Gastrocnemius medialis (tissue), 4 donors: ENCODE results near the gene APOL2. TPM values are rescaled to one million over a fixed set of nuclear protein-coding genes. Genes with fewer than 3 reads are reported as not detected.
"Not testable (repeated sequence)": the region's sequence is repeated elsewhere in the genome, so short reads cannot be mapped to it uniquely, and the experiment has no call there.

Experiments
- ATAC-seq, 2 donors: fragments of 150-250 bp; one replicate each; pipeline ENCODE4 v1.9.1; 2016
- DNase-seq, 2 donors: peaks; one replicate each; pipeline ENCODE4 v3.0.0-alpha.2; 2019
- H3K27ac ChIP-seq, 4 donors: fragments of 200-600 bp; sonication (generic); 1 replicate in 1 of 4; 2 replicates in 3 of 4; pipeline ENCODE4 v1.5.1; 2016 to 2018; ENCODE audit warnings: mild to moderate bottlenecking in 2 of 4, moderate library complexity in 1 of 4
- H3K27me3 ChIP-seq, 3 donors: fragments of 200-600 bp; sonication (generic) in 2 of 3; 1 replicate in 1 of 3; 2 replicates in 2 of 3; pipeline versions ENCODE4 v1.5.1 to v1.6.0; 2016 to 2019; ENCODE audit warnings: mild to moderate bottlenecking in 1 of 3, moderate library complexity in 1 of 3
- H3K36me3 ChIP-seq, 2 donors: fragments of 200-600 bp; sonication (generic) in 1 of 2; one replicate each; pipeline ENCODE4 v1.5.1; 2017 to 2018
- H3K4me1 ChIP-seq, 2 donors: fragments of 200-600 bp; sonication (generic) in 1 of 2; one replicate each; pipeline ENCODE4 v1.5.1; 2016 to 2017; ENCODE audit warnings: mild to moderate bottlenecking in 2 of 2
- H3K4me3 ChIP-seq, 4 donors: fragments of 200-600 bp; sonication (generic) in 3 of 4; 1 replicate in 1 of 4; 2 replicates in 3 of 4; pipeline ENCODE4 v1.5.1; 2016 to 2019; ENCODE audit warnings: mild to moderate bottlenecking in 2 of 4
- H3K9me3 ChIP-seq, 3 donors: fragments of 200-600 bp; sonication (generic) in 2 of 3; 1 replicate in 1 of 3; 2 replicates in 2 of 3; pipeline ENCODE4 v1.5.1; 2016 to 2019
- POLR2A ChIP-seq, 2 donors: fragments of 450-650 bp; IDR thresholded peaks; one replicate each; pipeline ENCODE4 v1.6.1; 2017; ENCODE audit warnings: antibody characterized with exemption in 2 of 2, mild to moderate bottlenecking in 2 of 2, moderate library complexity in 2 of 2
- in situ Hi-C, 4 donors: fragments of 200-750 bp; cut with MboI; loops; one replicate each; pipeline versions ENCODE4 v1.15.0 to v1.8.0; 2017; ENCODE audit warnings: low sequenced_read_pairs in 4 of 4
- intact Hi-C: fragments of 100-400 bp; cut with DNase I; formaldehyde crosslinking; loops from one replicate; pipeline ENCODE4 v1.15.1; 2023; ENCODE audit warnings: low total_unique reads
- total RNA-seq, 4 donors: library from RNA; depleted of rRNA; stranded (reverse); fragments of >200 nt; gene quantifications; one replicate each; pipeline versions ENCODE4 v1.1.0 to v1.2.3, GENCODE V29; 2016
- TF ChIP-seq, protein P1 (sequence below), 5 experiments: fragments of 450-650 bp in 3 of 5; fragments of 200-600 bp in 2 of 5; sonication (generic) in 2 of 5; IDR thresholded peaks in 4 of 5; conservative IDR thresholded peaks in 1 of 5; 1 replicate in 4 of 5; 2 replicates in 1 of 5; pipeline ENCODE4 v1.5.1; 2016 to 2019; ENCODE audit warnings: antibody characterized with exemption in 5 of 5, mild to moderate bottlenecking in 3 of 5, moderate library complexity in 3 of 5

APOL2 gene
- total RNA-seq, 4 donors from 2014 or later, result 8.7 to 25.5 (median 20.9) TPM

DNA sequence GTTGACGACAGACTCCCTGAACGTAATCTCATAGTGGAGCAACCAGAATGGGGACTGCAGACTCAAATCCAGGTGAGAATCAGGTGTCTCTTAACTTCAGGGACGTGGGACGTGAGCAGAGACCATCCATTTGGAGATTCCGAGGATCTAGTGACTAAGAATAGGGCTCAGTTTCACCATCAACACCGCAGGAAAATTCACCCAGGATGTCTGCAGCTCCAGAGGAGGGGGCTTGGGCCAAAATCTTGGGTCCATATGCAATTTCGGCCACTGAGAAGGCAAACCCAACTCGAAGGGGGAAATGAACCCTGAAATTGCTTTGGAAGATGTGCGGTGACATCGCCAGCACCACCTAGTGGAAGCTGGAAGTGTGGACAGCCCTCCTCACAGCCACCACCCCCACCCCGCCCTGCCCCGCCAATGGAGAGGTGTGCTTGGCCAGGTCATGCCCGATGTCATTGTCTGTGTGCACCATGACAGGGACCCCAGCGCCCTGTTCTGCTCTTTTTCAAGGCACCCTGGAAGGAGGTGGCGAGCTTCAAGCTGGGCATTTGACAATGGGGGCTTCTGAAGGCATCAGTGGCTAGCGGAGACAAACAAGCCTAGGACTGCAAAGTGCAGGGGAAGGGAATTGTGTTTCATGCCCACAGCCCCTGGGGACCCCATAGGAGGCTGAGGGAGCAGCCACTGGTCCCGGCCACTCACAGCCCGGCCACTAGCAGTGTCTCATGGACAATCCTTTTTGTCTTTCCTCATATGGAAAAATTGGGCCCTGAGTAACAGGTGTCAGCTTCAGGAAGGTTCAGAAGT, 38.4 kb upstream of the APOL2 start:
- DNase-seq (peak in 1 of 2 donors; percentile 41), ATAC-seq (peak; percentile 54 to 74)
- no peaks in the 10 kb centered on the region for H3K9me3 ChIP-seq
- TF ChIP-seq, protein P1, sequence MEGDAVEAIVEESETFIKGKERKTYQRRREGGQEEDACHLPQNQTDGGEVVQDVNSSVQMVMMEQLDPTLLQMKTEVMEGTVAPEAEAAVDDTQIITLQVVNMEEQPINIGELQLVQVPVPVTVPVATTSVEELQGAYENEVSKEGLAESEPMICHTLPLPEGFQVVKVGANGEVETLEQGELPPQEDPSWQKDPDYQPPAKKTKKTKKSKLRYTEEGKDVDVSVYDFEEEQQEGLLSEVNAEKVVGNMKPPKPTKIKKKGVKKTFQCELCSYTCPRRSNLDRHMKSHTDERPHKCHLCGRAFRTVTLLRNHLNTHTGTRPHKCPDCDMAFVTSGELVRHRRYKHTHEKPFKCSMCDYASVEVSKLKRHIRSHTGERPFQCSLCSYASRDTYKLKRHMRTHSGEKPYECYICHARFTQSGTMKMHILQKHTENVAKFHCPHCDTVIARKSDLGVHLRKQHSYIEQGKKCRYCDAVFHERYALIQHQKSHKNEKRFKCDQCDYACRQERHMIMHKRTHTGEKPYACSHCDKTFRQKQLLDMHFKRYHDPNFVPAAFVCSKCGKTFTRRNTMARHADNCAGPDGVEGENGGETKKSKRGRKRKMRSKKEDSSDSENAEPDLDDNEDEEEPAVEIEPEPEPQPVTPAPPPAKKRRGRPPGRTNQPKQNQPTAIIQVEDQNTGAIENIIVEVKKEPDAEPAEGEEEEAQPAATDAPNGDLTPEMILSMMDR (IDR thresholded peaks at IDR 0.05 in 4 of 5, conservative IDR thresholded peaks at IDR 0.05 in 1 of 5), result peak; percentile 35 to 85 (median 68)
- TF ChIP-seq POLR2A (IDR thresholded peaks at IDR 0.05), result no peak
- peaks cover 0 to 6% of the 10 kb centered on the region in 2 donors for H3K4me1 ChIP-seq
- no peak overlapping the region for H3K27ac ChIP-seq
- intact Hi-C loops, result loop anchor here (1.0 to 5.0 kb wide), 3 partner anchors 31 to 130 kb away; no protein-coding TSS in a partner anchor
- H3K27me3 ChIP-seq, result no peaks in the 10 kb centered on the region
- in situ Hi-C loops, result loop anchor here in 2 of 4 donors (5.0 to 10.0 kb wide), 2 partner anchors 83 to 85 kb away; no protein-coding TSS in a partner anchor
- no peak overlapping the region for H3K4me3 ChIP-seq
- H3K36me3 ChIP-seq, result peaks cover 0 to 19% of the 10 kb centered on the region in 2 donors

DNA sequence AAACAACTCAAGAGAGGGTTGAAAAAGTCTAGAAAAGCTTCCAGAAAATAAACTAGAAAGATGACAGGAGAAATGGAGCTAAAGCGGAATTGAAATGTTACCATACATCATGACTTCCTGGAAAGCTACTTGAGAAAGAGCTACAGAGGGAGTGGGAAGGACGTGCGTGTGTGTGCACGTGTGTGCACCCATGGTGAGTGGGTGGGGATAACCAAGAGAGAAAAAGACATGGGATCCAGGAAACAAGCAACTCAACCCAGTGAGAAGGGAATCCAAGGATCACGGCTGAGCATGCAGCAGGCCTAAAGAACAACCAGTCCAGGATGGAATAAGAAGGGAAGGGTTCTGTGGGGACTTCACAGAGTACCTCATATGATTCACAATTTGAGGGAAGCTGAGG, 35.2 kb upstream of the APOL2 start:
- Histone ChIP-seq H3K36me3 (no peaks in the 10 kb centered on the region), H3K27ac (no peak overlapping the region), H3K9me3 (no peaks in the 10 kb centered on the region), H3K27me3 (no peaks in the 10 kb centered on the region), H3K4me3 (no peak overlapping the region), H3K4me1 (peaks cover 0 to 6% of the 10 kb centered on the region in 2 donors)
- in situ Hi-C loops, result loop anchor here in 1 of 4 donors (10.0 kb wide), 1 partner anchor 80 kb away; no protein-coding TSS in a partner anchor
- ATAC-seq (no peak), DNase-seq (no peak)
- intact Hi-C loops, result no loop called here
- TF ChIP-seq POLR2A (IDR thresholded peaks at IDR 0.05), result no peak
- TF ChIP-seq, protein P1 (IDR thresholded peaks at IDR 0.05 in 4 of 5, conservative IDR thresholded peaks at IDR 0.05 in 1 of 5), result no peak

DNA sequence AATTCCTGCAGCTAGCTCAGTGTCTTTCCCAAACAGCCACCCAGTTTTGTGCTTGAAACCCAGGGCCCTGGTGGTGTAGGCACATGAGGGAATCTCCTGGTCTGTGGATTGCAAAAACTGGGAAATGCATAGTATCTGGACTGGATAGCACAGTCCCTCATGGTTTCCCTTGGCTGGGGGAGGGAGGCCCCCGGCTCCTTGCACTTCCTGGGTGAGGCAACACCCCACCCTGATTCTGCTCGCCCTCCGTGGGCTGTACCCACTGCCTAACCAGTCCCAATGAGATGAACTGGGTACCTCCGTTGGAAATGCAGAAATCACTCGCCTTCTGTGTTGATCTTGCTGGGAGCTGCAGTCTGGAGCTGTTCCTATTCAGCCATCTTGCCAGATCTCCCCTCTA, 32.6 kb upstream of the APOL2 start:
- H3K4me1 ChIP-seq, intact Hi-C loops, ATAC-seq: not testable (repeated sequence)

DNA sequence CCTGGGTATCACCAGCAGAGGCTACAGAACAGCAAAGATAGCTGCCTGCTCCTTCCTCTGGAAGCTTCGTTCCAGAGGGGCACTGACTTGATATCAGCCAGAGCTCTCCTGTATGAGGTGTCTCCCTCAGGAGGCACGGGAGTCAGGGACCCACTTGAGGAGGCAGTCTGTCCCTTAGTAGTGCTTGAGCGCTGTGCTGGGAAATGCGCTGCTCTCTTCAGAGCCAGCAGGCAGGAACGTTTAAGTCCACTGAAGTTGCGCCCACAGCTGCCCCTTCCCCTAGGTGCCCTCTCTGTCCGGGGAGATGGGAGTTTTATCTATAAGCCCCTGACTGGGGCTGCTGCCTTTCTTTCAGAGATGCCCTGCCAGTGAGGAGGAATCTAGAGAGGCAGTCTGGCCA, 31.9 kb upstream of the APOL2 start:
- H3K4me1 ChIP-seq, H3K27ac ChIP-seq, H3K4me3 ChIP-seq, H3K9me3 ChIP-seq, ATAC-seq, H3K27me3 ChIP-seq, intact Hi-C loops, H3K36me3 ChIP-seq, DNase-seq: not testable (repeated sequence)
- in situ Hi-C loops, result loop anchor here in 1 of 4 donors (10.0 kb wide), 1 partner anchor 76 kb away; no protein-coding TSS in a partner anchor

More for the DNA sequence above, 32.6 kb upstream of the APOL2 start:
- not testable (repeated sequence) for H3K27me3 ChIP-seq, H3K4me3 ChIP-seq, H3K9me3 ChIP-seq, H3K36me3 ChIP-seq, H3K27ac ChIP-seq, DNase-seq
- in situ Hi-C loops, result loop anchor here in 1 of 4 donors (10.0 kb wide), 1 partner anchor 77 kb away; no protein-coding TSS in a partner anchor

DNA sequence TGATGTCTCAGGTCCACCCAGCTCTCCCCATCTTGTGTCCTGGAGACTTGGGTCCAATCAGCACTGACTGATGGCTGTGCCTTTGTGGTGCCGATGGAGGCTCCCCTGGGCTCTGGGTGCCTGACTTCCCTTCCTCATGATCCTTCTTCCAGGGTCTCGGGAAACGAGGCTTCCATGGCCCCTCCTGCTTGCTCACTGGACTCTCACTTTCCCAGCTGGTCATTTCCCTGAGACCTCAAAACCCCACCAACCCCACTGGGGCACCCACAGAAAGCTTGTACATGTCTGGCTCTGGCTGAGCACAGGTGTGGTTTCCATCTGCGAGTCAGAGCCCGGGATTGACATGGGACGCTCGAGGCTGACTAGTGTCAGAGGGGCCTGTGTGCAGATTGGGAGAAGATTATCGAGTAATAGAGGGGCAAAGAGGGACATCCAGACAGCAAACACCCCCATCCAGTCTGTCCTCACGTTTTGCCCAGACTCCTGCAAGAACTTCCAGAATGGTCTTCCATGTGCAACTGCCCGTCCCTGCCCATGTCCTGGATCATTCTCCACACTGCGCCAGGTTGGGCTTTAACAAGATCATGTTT, 28.7 kb upstream of the APOL2 start:
- no peaks in the 10 kb centered on the region for H3K9me3 ChIP-seq
- ATAC-seq, result no peak
- H3K4me1 ChIP-seq, result no peaks in the 10 kb centered on the region
- H3K4me3 ChIP-seq, result no peak overlapping the region
- no peak for TF ChIP-seq POLR2A (IDR thresholded peaks at IDR 0.05)
- TF ChIP-seq, protein P1 (IDR thresholded peaks at IDR 0.05 in 4 of 5, conservative IDR thresholded peaks at IDR 0.05 in 1 of 5), result no peak
- H3K27ac ChIP-seq, result no peak overlapping the region
- peaks cover 0 to 4% of the 10 kb centered on the region in 2 donors for H3K36me3 ChIP-seq
- in situ Hi-C loops, result no loop called here
- DNase-seq, result peak in 1 of 2 donors; percentile 3
- no peaks in the 10 kb centered on the region for H3K27me3 ChIP-seq
- intact Hi-C loops, result no loop called here
